IPS DF 4.7 (cell line): ENCODE measurements around the gene AHSA1.

ENCODE experiments used
- DNase-seq: peaks from one replicate; pipeline ENCODE4 v3.0.0-alpha.2; 2013; ENCODE audit warnings: low spot score; ENCODE audit errors: extremely low read depth

AHSA1 gene

GRCh38 chr14:77473921-77474320 lies 16.0 kb downstream of the AHSA1 start:
- no peak for DNase-seq

- no peak for DNase-seq
These were observed 16.7 kb downstream of the AHSA1 start for GRCh38 chr14:77474479-77475177.

- DNase-seq = no peak
These were observed 17.7 kb downstream of the AHSA1 start for GRCh38 chr14:77475432-77476115.

GRCh38 chr14:77478029-77478428 lies 20.1 kb downstream of the AHSA1 start:
- no peak for DNase-seq

- no peak for DNase-seq
These were observed 20.9 kb downstream of the AHSA1 start for GRCh38 chr14:77478796-77479195.

GRCh38 chr14:77482422-77482821 lies 24.5 kb downstream of the AHSA1 start:
- DNase-seq = no peak

- DNase-seq = no peak
These were observed 27.4 kb downstream of the AHSA1 start for GRCh38 chr14:77485256-77485655.

GRCh38 chr14:77485901-77486678 lies 28.2 kb downstream of the AHSA1 start:
- DNase-seq = no peak

GRCh38 chr14:77488558-77488957 lies 30.7 kb downstream of the AHSA1 start:
- DNase-seq = no peak

GRCh38 chr14:77489041-77489440 lies 31.1 kb downstream of the AHSA1 start:
- no peak for DNase-seq

- DNase-seq = no peak
These were observed 32.6 kb downstream of the AHSA1 start for GRCh38 chr14:77490347-77490986.

GRCh38 chr14:77491056-77491455 lies 33.2 kb downstream of the AHSA1 start:
- no peak for DNase-seq

GRCh38 chr14:77495334-77495733 lies 37.4 kb downstream of the AHSA1 start:
- DNase-seq = no peak

GRCh38 chr14:77498120-77498979 lies 40.5 kb downstream of the AHSA1 start, which contains the start of gene ISM2:
ISM2 (minus strand) TSS chr14:77498816; CDS start chr14:77498793, 23 bp downstream.
- DNase-seq = no peak

GRCh38 chr14:77498984-77499527 lies 41.2 kb downstream of the AHSA1 start:
- no peak for DNase-seq

GRCh38 chr14:77502109-77502782 lies 44.4 kb downstream of the AHSA1 start:
- DNase-seq = no peak

GRCh38 chr14:77503138-77503537 lies 45.2 kb downstream of the AHSA1 start:
- no peak for DNase-seq

GRCh38 chr14:77505031-77505430 lies 47.1 kb downstream of the AHSA1 start:
- DNase-seq = no peak

GRCh38 chr14:77507762-77508161 lies 49.9 kb downstream of the AHSA1 start:
- DNase-seq = no peak

- no peak for DNase-seq
These were observed 50.4 kb downstream of the AHSA1 start for GRCh38 chr14:77508249-77508648.
